HS-27A (cell line): ENCODE measurements around the gene ZNF692.
"Not testable (repeated sequence)": the region's sequence is repeated elsewhere in the genome, so short reads cannot be mapped to it uniquely, and the experiment has no call there.

ENCODE experiments used
- DNase-seq: peaks from one replicate; pipeline ENCODE4 v3.0.0-alpha.2; 2012; ENCODE audit warnings: low read depth, missing footprints

Gene ZNF692

DNA sequence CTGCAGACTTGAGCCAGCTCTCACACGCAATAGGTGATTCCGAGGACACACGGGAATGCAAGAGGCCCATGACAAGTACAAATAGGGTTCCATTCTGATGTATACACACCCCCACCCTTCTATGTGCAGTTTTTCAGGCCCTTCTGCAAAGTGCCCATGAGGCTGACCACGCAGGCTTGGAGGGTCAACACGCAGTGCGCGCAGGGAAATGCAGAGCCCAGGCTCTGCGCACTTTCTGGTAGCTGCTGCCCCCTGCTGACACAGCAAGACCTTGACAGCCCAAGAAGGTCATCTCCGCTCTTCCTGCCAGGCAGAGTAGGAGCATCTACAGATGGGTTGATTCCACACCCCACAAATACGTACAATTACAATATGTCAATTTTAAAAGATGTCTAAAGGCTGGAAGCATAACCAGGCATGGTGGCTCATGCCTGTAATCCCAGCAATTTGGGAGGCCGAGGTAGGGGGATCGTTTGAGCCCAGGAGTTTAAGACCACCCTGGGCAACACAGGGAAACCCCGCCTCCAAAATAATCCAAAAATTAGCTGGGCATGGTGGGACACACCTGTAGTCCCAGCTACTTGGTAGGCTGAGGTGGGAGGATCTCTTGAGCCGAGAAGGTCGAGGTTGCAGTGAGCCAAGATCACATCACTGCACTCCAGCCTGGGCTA is 51.7 kb downstream of the ZNF692 start:
- DNase-seq = no peak

DNA sequence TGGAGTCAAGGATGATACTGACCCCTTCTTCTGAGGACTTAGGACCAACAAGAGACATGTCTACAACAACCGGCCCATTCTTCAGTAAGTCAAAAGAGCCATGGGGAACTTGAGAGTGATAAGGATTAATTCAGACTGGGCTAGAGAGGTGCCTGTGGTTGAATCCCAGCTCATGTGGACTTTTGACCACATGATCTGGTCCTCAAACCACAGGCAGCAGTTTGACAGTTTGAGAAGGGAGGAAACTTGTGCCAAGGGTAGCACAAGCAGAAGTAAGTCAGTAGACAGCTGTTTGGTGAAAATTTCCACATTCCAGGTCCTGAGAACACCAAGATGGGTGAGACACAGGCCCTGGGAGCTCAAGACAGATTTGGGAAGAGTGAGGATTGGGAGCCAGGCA is 53.0 kb downstream of the ZNF692 start:
- DNase-seq = no peak

DNA sequence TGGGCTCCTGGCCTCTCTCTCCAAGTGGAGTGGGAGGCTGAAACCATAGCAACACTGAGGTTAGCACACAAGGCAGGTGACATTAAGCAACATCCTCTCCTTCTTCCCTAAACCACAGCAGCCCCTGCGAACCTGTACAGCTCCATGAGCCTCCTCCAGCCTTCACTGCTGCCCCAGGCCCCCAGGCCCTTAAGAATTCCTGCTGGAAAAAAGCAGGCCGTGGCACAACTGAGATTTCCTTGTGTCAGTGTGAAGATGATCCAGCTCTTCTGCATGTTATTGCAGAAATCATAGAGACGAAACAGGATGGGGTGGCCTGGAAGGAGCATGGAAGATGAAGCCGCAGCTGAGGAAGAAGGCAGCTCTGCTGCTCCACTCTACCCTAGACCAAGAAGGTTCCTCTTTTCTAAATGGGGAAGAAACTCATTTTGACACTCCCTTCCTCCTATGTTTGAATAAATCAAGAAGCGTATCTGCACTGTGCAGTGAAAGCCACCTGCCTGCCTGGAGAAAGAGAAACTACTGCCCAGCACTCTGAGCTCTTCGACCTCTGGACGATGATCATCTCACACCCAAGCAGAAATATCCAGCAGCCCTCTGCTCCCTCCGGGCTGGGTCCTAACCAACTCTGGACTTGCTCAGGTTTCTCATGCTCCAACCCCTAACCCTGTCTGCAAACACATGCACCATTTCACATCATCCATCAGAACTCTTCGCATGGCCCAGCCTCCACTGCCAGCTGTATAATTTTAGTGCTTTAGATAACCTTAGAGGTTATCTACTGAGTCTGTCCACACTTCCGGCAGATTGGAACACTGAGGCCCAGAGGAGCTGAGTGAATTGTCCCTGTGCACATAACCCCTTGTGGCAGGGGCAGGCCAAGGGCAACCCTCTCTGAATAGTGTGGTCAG is 53.9 kb downstream of the ZNF692 start:
- no peak for DNase-seq

DNA sequence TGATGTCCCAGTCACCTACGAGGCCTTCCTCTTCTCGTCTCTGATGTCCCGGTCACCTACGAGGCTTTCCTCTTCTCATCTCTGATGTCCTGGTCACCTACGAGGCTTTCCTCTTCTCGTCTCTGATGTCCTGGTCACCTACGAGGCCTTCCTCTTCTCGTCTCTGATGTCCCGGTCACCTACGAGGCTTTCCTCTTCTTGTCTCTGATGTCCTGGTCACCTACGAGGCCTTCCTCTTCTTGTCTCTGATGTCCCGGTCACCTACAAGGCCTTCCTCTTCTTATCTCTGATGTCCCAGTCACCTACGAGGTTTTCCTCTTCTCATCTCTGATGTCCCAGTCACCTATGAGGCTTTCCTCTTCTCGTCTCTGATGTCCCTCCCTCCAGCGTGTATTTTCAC is 55.4 kb downstream of the ZNF692 start:
- DNase-seq = not testable (repeated sequence)

DNA sequence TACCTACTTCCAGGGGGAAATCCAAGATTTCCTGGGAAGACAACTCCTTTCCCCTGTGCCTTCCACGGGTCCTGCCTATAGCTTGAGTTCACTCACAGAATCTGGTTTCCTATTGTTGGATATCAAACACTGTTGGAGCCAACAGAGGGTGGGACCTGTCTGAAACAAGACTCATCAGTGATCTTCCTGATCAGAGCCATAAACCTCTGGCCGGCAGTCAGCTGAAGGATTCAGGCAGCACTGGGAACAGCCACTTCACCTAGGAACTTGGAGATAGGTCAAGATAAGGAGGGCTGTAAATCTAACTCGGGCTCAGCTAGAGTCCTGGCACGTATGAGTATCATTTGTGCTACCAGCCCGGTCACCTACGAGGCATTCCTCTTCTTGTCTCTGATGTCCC is 56.4 kb downstream of the ZNF692 start:
- no peak for DNase-seq

DNA sequence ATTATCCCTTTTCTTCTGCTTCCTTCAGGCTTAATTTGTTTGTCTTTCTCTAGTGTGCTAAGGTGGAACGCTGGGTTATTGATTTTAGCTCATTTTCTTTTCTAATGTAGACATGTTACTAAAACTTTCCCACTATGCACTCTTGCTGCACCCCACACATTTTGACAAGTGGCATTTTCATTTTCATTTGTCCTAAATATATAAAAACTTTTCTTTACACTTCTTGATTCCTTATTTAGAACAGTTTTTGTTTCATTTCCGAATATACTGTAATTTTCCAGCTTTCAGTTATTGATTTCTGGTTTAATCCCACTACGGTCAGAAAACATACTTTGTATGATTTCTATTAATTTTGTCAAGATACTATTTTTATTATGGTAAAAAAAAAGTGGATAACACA is 58.4 kb downstream of the ZNF692 start:
- no peak for DNase-seq
